IPS-NIHi7 (cell line): ENCODE data around the gene LAMB1.
A peak's percentile ranks its signal among the peaks of the same experiment; 100 is the strongest.

Experiments
- DNase-seq: peaks from one replicate; pipeline ENCODE4 v3.0.0; 2012; ENCODE audit warnings: mixed read lengths; ENCODE audit errors: extremely low spot score

LAMB1 gene

GRCh38 chr7:108017776-108018151 lies 14.8 kb upstream of the LAMB1 start:
- DNase-seq: no peak

- DNase-seq: peak; percentile 37
Observed at GRCh38 chr7:108016841-108017775, 14.1 kb upstream of the LAMB1 start.

- DNase-seq: no peak
Observed at GRCh38 chr7:108015740-108016139, 12.8 kb upstream of the LAMB1 start.

- DNase-seq: no peak
Observed at GRCh38 chr7:108014747-108015682, 12.1 kb upstream of the LAMB1 start.

- DNase-seq: no peak
Observed at GRCh38 chr7:108014215-108014614, 11.3 kb upstream of the LAMB1 start.

- no peak for DNase-seq
Observed at GRCh38 chr7:108012499-108013430, 9.8 kb upstream of the LAMB1 start.

- no peak for DNase-seq
Observed at GRCh38 chr7:108010377-108010776, 7.4 kb upstream of the LAMB1 start.

GRCh38 chr7:108009873-108010272 lies 6.9 kb upstream of the LAMB1 start:
- DNase-seq: no peak

- DNase-seq: no peak
Observed at GRCh38 chr7:108008827-108009226, 5.9 kb upstream of the LAMB1 start.

GRCh38 chr7:108008240-108008639 lies 5.3 kb upstream of the LAMB1 start:
- no peak for DNase-seq

- DNase-seq: no peak
Observed at GRCh38 chr7:108007762-108008161, 4.8 kb upstream of the LAMB1 start.

- no peak for DNase-seq
Observed at GRCh38 chr7:108007261-108007660, 4.3 kb upstream of the LAMB1 start.

GRCh38 chr7:108004220-108005142 lies 1.5 kb upstream of the LAMB1 start:
- peak; percentile 64 for DNase-seq

- peak; percentile 18 for DNase-seq
Observed at GRCh38 chr7:108003599-108003935, 606 bp upstream of the LAMB1 start.

GRCh38 chr7:108001764-108002725 lies 916 bp downstream of the LAMB1 start:
- DNase-seq: peak; percentile 28

GRCh38 chr7:108000875-108001763 lies 1.8 kb downstream of the LAMB1 start:
- peak; percentile 71 for DNase-seq

- no peak for DNase-seq
Observed at GRCh38 chr7:107999779-108000560, 3.0 kb downstream of the LAMB1 start.
